ENCODE results near the gene ALAS1. TPM values are rescaled to one million over a fixed set of nuclear protein-coding genes. Genes with fewer than 3 reads are reported as not detected.
A peak's percentile ranks its signal among the peaks of the same experiment; 100 is the strongest.

ALAS1 gene
- total RNA-seq, 4 donors from 2014 or later, result 61.0 to 99.8 (median 68.4) TPM

GRCh38 chr3:52245322-52246263, 47.6 kb downstream of the ALAS1 start, which contains the start of gene PPM1M:
TSS of gene PPM1M (plus strand) at chr3:52245759. CDS start at chr3:52245825, 66 bp downstream.
- intact Hi-C loops (cut with DNase I; ENCODE audit: low total_unique reads) (no loop called here), in situ Hi-C loops (cut with MboI; ENCODE audit: low sequenced_read_pairs in 4 of 4) (no loop called here)
- Histone ChIP-seq H3K9me3 (no peaks in the 10 kb centered on the region), H3K36me3 (peaks cover 0 to 7% of the 10 kb centered on the region in 2 donors), H3K27ac (peak within 1 kb of the TSS; percentile 59 to 79 (median 64)), H3K4me1 (peaks cover 3 to 24% of the 10 kb centered on the region in 2 donors), H3K4me3 (peak within 1 kb of the TSS; percentile 46 to 69 (median 58)), H3K27me3 (peaks cover 0 to 5% (median 0%) of the 10 kb centered on the region in 3 donors)
- peak in 1 of 2 donors; percentile 24 for DNase-seq
- TF ChIP-seq POLR2A (IDR thresholded peaks at IDR 0.05) (no peak), CTCF (IDR thresholded peaks at IDR 0.05 in 4 of 5, conservative IDR thresholded peaks at IDR 0.05 in 1 of 5) (no peak)
- ATAC-seq, result peak; percentile 34 to 54

- TF ChIP-seq POLR2A (IDR thresholded peaks at IDR 0.05) (no peak), CTCF (IDR thresholded peaks at IDR 0.05 in 4 of 5, conservative IDR thresholded peaks at IDR 0.05 in 1 of 5) (no peak)
- ATAC-seq (peak in 1 of 2 donors; percentile 7), DNase-seq (no peak)
- H3K27ac ChIP-seq, result peak overlapping the region; percentile 59 to 79 (median 64)
- intact Hi-C loops (cut with DNase I; ENCODE audit: low total_unique reads) (no loop called here), in situ Hi-C loops (cut with MboI; ENCODE audit: low sequenced_read_pairs in 4 of 4) (no loop called here)
- H3K36me3 ChIP-seq, result peaks cover 0 to 14% of the 10 kb centered on the region in 2 donors
- peaks cover 3 to 25% of the 10 kb centered on the region in 2 donors for H3K4me1 ChIP-seq
- peaks cover 0 to 5% (median 0%) of the 10 kb centered on the region in 3 donors for H3K27me3 ChIP-seq
- peak overlapping the region; percentile 46 to 69 (median 58) for H3K4me3 ChIP-seq
- no peaks in the 10 kb centered on the region for H3K9me3 ChIP-seq
Measured at GRCh38 chr3:52246264-52246620, 48.3 kb downstream of the ALAS1 start.

- peaks cover 0 to 5% (median 0%) of the 10 kb centered on the region in 3 donors for H3K27me3 ChIP-seq
- H3K4me3 ChIP-seq, result peak overlapping the region in 1 of 4 donors; percentile 63
- in situ Hi-C loops (cut with MboI; ENCODE audit: low sequenced_read_pairs in 4 of 4) (no loop called here), intact Hi-C loops (cut with DNase I; ENCODE audit: low total_unique reads) (no loop called here)
- DNase-seq, result no peak
- no peak for ATAC-seq
- H3K4me1 ChIP-seq, result peaks cover 9 to 31% of the 10 kb centered on the region in 2 donors
- peaks cover 0 to 20% of the 10 kb centered on the region in 2 donors for H3K36me3 ChIP-seq
- no peak for TF ChIP-seq POLR2A (IDR thresholded peaks at IDR 0.05)
- no peak for TF ChIP-seq CTCF (IDR thresholded peaks at IDR 0.05 in 4 of 5, conservative IDR thresholded peaks at IDR 0.05 in 1 of 5)
- peak overlapping the region; percentile 59 to 79 (median 64) for H3K27ac ChIP-seq
- H3K9me3 ChIP-seq, result no peaks in the 10 kb centered on the region
Measured at GRCh38 chr3:52246728-52247408, 48.9 kb downstream of the ALAS1 start.

- no peak for DNase-seq
- H3K9me3 ChIP-seq, result no peaks in the 10 kb centered on the region
- no peak for ATAC-seq
- intact Hi-C loops (cut with DNase I; ENCODE audit: low total_unique reads), result no loop called here
- peaks cover 12 to 33% of the 10 kb centered on the region in 2 donors for H3K4me1 ChIP-seq
- no peak overlapping the region for H3K27ac ChIP-seq
- TF ChIP-seq POLR2A (IDR thresholded peaks at IDR 0.05), result no peak
- TF ChIP-seq CTCF (IDR thresholded peaks at IDR 0.05 in 4 of 5, conservative IDR thresholded peaks at IDR 0.05 in 1 of 5), result no peak
- peaks cover 0 to 5% (median 0%) of the 10 kb centered on the region in 3 donors for H3K27me3 ChIP-seq
- in situ Hi-C loops (cut with MboI; ENCODE audit: low sequenced_read_pairs in 4 of 4), result no loop called here
- H3K4me3 ChIP-seq, result peak overlapping the region in 1 of 4 donors; percentile 6
- peaks cover 0 to 27% of the 10 kb centered on the region in 2 donors for H3K36me3 ChIP-seq
Measured at GRCh38 chr3:52247409-52248164, 49.6 kb downstream of the ALAS1 start.

All from gastrocnemius medialis (tissue), 4 donors.